Heart right ventricle (tissue), 16 donors: Measurements from ENCODE around the gene SF3B2. TPM values are rescaled to one million over a fixed set of nuclear protein-coding genes. Genes with fewer than 3 reads are reported as not detected.

Experiments used
- ATAC-seq, 8 donors: fragments of 200-7000 bp; cut with Tn5 transposase; one replicate each; pipeline ENCODE4 v1.9.1; 2020; ENCODE audit warnings: mild to moderate bottlenecking in 8 of 8, moderate library complexity in 8 of 8, moderate number of reproducible peaks in 1 of 8
- DNase-seq, 2 donors: peaks; one replicate each; pipeline ENCODE4 v3.0.0-alpha.2; 2020
- H3K27ac ChIP-seq, 10 donors: fragments of 200-600 bp; sonication (generic) in 2 of 10; one replicate each; pipeline versions ENCODE4 v1.5.0 to v1.8.0; 2020 to 2022; ENCODE audit warnings: mild to moderate bottlenecking in 3 of 10
- H3K27me3 ChIP-seq, 7 donors: fragments of 200-600 bp; one replicate each; pipeline ENCODE4 v1.8.0; 2021 to 2022; ENCODE audit warnings: mild to moderate bottlenecking in 2 of 7
- H3K36me3 ChIP-seq, 9 donors: fragments of 200-600 bp; sonication (generic) in 1 of 9; one replicate each; pipeline versions ENCODE4 v1.5.0 to v1.8.0; 2020 to 2022; ENCODE audit warnings: mild to moderate bottlenecking in 2 of 9
- H3K4me1 ChIP-seq, 9 donors: fragments of 200-600 bp; sonication (generic) in 1 of 9; one replicate each; pipeline versions ENCODE4 v1.5.0 to v1.8.0; 2020 to 2022; ENCODE audit warnings: mild to moderate bottlenecking in 4 of 9
- H3K4me3 ChIP-seq, 10 donors: fragments of 200-600 bp; sonication (generic) in 2 of 10; one replicate each; pipeline versions ENCODE4 v1.5.0 to v1.8.0; 2020 to 2022; ENCODE audit warnings: mild to moderate bottlenecking in 7 of 10, moderate library complexity in 2 of 10
- H3K9me3 ChIP-seq, 11 donors: fragments of 200-600 bp in 10 of 11; sonication (generic) in 2 of 11; one replicate each; pipeline versions ENCODE4 v1.5.0 to v1.8.0; 2013 to 2022; ENCODE audit warnings: mild to moderate bottlenecking in 2 of 11, control low read depth in 1 of 11, moderate library complexity in 1 of 11
- WGBS, 2 donors: extraction: QIAGEN DNeasy Blood & Tissue Kit; methylation state at CpG; one replicate each; pipeline ENCODE4 v1.1.7; 2013; ENCODE audit warnings: inconsistent platforms in 1 of 2; 5-methylcytosine and 5-hydroxymethylcytosine counted together
- intact Hi-C, 10 donors: fragments of 100-400 bp; cut with DNase I; formaldehyde crosslinking; loops; one replicate each; pipeline versions ENCODE4 v1.11.1 to v1.14.2; 2022
- polyA plus RNA-seq, 2 donors: library from polyadenylated mRNA; stranded (reverse); fragments of 200-250 nt; gene quantifications; one replicate each; pipeline ENCODE4 v1.2.3, GENCODE V29; 2013
- total RNA-seq, 10 donors: library from RNA; stranded (reverse); fragmentation: NEBNext Ultra II Directional in 3 of 10; extraction: Animal tissue kit (Norgen Biotek cat#: 25700) in 3 of 10; gene quantifications; one replicate each; pipeline versions ENCODE4 v1.2.1 to v1.2.4, GENCODE V29; 2021 to 2023
- TF ChIP-seq, protein P1 (sequence below), 9 donors: fragments of 200-600 bp; sonication (generic) in 2 of 9; IDR thresholded peaks; one replicate each; pipeline versions ENCODE4 v1.5.0 to v1.8.0; 2021 to 2022; ENCODE audit warnings: antibody characterized with exemption in 9 of 9, mild to moderate bottlenecking in 5 of 9, moderate library complexity in 1 of 9
- donor health status: Arrhythmogenic right ventricular cardiomyopathy.
- donor health status: ischemic (EF 13 %, LVEDD 7.1; RV severe dilation, severe dysfunction).
- donor health status: healthy with polysubstance abuse.
- donor health status: DM: no; HTN: yes; CAD: no.
- donor health status: DM: no; HTN: no; CAD: no.
- donor health status: ischemic (EF 25% LVEDD 6.9; RV normal size, moderate dysfunction).
- donor health status: ischemic (EF 25% LVEDD 5.7; RV mildly dilated, moderate dysfunction).
- donor health status: healthy.
- donor health status: DM: yes; HTN: yes; CAD: no.
- donor health status: Ischemic cardiomyopathy.
- donor health status: ischemic (EF 35%, LVEDD 5.7; RV mildly dilated, moderate dysfunction).
- donor health status: nonischemic (EF 11% LVEDD 7.7; RV severe dilation, severe dysfunction).
- donor health status: DM: yes; HTN: yes; CAD: no.
- donor health status: PGD.
- donor health status: ischemic (EF 29% LVEDD 5.4; RV normal size, mild dysfunction).
- donor health status: nonischemic (EF 23%, LVEDD 6.1; RV moderate dilation, normal function).

The SF3B2 gene
- total and polyA plus RNA-seq, 12 donors = 46.5 to 94.9 (median 72.7) TPM

DNA sequence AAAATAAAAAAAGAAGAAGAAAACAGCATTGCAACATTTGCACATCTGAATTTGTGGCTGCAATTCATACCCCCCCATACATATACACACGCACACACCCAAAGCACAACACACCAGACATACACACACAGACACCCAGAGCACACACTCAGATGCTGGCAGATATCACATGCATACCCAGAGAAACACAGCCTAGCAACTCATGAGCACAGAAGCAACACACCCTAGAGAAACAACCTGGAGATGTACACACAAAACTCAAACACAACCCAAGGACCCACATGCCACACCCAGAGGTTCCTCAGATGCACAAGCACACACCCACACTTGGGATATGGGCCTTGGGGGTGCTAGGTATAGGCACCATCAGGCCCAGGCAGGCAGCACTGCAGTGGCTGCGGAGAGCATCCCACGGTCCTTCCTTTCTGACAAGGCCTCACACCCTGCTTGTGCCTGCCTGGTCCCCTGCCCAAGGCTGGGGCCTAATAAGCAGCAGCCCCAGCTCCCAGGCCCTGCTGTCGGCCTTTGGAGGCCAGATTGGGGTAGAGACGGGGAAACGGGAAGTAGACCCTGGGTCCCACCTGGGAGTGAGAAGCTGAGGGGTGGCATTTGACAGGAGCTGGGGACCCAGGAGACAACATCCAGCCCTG is 37.2 kb upstream of the SF3B2 start:
- Histone ChIP-seq H3K9me3 (no peaks in the 10 kb centered on the region), H3K27ac (peak overlapping the region in 9 of 10 donors; percentile 30 to 65 (median 51)), H3K36me3 (no peaks in the 10 kb centered on the region), H3K27me3 (peaks cover 8 to 39% (median 23%) of the 10 kb centered on the region in 7 donors), H3K4me3 (no peak overlapping the region), H3K4me1 (peaks cover 0 to 27% (median 18%) of the 10 kb centered on the region in 9 donors)
- ATAC-seq (peak in 2 of 8 donors; percentile 6), DNase-seq (no peak)
- TF ChIP-seq, protein P1, sequence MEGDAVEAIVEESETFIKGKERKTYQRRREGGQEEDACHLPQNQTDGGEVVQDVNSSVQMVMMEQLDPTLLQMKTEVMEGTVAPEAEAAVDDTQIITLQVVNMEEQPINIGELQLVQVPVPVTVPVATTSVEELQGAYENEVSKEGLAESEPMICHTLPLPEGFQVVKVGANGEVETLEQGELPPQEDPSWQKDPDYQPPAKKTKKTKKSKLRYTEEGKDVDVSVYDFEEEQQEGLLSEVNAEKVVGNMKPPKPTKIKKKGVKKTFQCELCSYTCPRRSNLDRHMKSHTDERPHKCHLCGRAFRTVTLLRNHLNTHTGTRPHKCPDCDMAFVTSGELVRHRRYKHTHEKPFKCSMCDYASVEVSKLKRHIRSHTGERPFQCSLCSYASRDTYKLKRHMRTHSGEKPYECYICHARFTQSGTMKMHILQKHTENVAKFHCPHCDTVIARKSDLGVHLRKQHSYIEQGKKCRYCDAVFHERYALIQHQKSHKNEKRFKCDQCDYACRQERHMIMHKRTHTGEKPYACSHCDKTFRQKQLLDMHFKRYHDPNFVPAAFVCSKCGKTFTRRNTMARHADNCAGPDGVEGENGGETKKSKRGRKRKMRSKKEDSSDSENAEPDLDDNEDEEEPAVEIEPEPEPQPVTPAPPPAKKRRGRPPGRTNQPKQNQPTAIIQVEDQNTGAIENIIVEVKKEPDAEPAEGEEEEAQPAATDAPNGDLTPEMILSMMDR (IDR thresholded peaks at IDR 0.05) = no peak
- intact Hi-C loops = no loop called here
- 81 to 90% methylated on average over 6 of the region's 6 CpGs for WGBS, 2 donors

DNA sequence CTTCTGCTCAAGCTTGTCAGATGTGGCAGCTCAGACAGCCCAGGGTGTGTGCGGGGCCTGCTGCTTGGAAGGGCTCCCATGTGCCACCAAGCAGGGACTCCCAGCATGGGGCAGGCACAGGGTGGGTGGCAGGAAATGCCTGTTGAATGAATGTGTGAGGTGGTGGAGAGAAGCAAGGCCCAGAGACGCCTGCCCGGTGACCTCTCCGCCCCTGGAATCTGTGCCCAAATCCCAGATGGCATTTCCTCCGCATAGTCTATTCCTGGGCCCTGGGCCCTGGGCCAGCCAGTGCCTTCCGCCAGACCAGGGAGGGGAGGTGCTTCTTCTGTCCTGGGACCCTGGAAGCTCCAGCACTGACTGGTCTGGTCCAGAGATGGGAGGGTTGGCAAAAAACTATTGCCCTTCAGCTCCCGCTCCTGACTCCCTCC is 36.7 kb upstream of the SF3B2 start:
- DNase-seq (peak; percentile 32 to 50), ATAC-seq (peak; percentile 39 to 90 (median 68))
- H3K9me3 ChIP-seq = no peaks in the 10 kb centered on the region
- H3K4me3 ChIP-seq = no peak overlapping the region
- H3K27me3 ChIP-seq = peaks cover 8 to 35% (median 23%) of the 10 kb centered on the region in 7 donors
- peaks cover 0 to 27% (median 18%) of the 10 kb centered on the region in 9 donors for H3K4me1 ChIP-seq
- TF ChIP-seq, protein P1 (IDR thresholded peaks at IDR 0.05) = no peak
- no peaks in the 10 kb centered on the region for H3K36me3 ChIP-seq
- intact Hi-C loops = no loop called here
- H3K27ac ChIP-seq = peak overlapping the region in 9 of 10 donors; percentile 30 to 65 (median 51)
- 47 to 50% methylated on average over 7 of the region's 7 CpGs for WGBS, 2 donors

DNA sequence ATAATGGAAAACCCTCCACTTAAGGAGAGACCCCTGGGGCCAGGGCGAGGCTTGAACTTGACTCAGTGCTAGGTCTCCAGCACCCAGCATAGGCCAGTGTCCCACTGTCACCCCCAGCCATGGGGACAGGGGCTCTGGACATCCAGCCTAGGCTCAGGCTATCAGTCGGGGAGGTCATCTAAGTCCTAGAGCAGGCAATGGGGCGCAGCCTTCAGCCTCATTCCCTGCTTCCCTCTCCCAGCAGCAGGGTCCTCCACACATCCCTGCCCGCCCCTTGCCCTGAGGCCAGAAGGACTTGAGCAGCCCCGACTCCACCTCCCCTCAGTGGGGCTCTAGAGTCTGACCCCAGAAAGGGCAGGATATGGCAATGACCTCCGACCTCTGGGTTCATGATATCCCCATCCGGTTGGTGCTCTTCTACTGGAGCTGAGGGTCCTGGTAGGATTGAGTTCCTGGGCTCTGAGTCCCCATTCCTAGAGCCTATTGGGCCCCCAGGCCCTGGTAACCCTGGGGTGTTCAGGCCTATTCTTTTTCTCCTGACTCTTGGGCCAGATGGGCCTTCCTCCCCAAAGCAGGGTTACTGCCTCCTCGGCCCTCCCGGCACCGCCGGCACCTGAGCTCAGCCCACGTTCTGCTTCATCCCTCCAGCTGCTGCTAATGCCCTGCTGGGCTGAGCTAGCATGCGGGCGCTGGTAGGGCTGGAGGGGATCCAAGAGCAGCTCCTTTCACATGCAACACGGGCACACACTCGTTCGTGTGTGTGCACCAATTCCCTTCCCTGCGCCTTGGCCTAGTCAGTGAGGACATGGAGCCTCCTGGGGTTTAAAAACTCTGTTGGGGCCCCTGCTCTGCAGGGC is 36.0 kb upstream of the SF3B2 start:
- Histone ChIP-seq H3K4me1 (peaks cover 0 to 32% (median 18%) of the 10 kb centered on the region in 9 donors), H3K36me3 (no peaks in the 10 kb centered on the region), H3K9me3 (no peaks in the 10 kb centered on the region), H3K27ac (peak overlapping the region in 7 of 10 donors; percentile 26 to 65 (median 51)), H3K4me3 (no peak overlapping the region), H3K27me3 (peaks cover 8 to 28% (median 23%) of the 10 kb centered on the region in 7 donors)
- intact Hi-C loops = no loop called here
- DNase-seq (no peak), ATAC-seq (peak in 6 of 8 donors; percentile 7 to 36 (median 22))
- TF ChIP-seq, protein P1 (IDR thresholded peaks at IDR 0.05) = no peak
- WGBS, 2 donors = 75 to 79% methylated on average over 18 of the region's 18 CpGs

DNA sequence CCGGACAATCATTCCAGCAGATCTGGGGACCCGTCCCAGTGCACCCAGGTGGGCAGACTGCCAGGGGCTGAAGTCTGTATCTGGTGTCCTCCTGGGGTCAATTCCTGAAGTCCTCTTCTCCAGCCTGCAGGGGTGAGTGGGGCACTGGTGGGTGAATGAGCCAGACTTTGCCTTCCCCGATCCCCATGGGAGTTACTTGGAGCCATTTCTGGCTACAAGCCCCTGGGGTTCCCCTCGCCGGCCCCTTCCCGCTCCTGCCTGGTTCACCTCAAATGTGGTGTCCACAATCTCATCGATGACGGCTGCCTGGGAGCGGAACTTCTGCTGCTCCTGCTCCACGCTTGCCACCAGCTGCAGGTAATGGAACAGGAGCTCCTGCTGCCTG is 35.4 kb upstream of the SF3B2 start:
- no peak overlapping the region for H3K4me3 ChIP-seq
- intact Hi-C loops = no loop called here
- H3K36me3 ChIP-seq = no peaks in the 10 kb centered on the region
- DNase-seq = no peak
- H3K27me3 ChIP-seq = peaks cover 6 to 22% (median 18%) of the 10 kb centered on the region in 7 donors
- WGBS, 2 donors = 85 to 87% methylated on average over 10 of the region's 10 CpGs
- peaks cover 0 to 34% (median 15%) of the 10 kb centered on the region in 9 donors for H3K4me1 ChIP-seq
- no peak overlapping the region for H3K27ac ChIP-seq
- TF ChIP-seq, protein P1 (IDR thresholded peaks at IDR 0.05) = no peak
- no peak for ATAC-seq
- no peaks in the 10 kb centered on the region for H3K9me3 ChIP-seq
